ENCODE results near the gene ARF5.

The ARF5 gene

DNA sequence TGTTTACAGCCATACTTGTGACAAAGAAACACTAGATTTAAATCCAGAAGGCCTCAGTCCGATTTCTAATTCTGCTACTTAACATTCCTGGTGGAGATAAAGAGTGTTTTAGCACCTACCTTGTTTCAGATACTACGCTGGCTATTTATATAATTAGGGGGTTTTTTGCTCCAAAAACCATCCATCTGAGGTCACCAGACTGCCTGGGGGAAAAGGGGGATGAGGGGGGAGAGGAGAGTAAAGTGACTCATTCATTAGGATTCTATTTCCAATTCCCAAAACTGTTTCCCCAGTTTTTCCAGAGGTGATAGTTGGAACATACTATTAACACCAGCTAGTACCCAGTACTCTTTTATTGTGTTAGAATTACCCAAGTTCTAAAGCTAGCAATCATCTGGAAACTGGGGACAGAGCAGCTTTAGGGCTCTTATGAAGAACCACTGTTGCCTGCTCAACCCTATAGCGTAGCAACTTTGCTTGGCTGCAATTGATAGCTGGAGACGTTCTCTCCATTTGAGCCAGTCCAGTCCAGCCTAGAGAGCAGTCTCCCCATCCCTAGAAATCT, 9.4 kb upstream of the ARF5 start:
- TF ChIP-seq, protein P1, sequence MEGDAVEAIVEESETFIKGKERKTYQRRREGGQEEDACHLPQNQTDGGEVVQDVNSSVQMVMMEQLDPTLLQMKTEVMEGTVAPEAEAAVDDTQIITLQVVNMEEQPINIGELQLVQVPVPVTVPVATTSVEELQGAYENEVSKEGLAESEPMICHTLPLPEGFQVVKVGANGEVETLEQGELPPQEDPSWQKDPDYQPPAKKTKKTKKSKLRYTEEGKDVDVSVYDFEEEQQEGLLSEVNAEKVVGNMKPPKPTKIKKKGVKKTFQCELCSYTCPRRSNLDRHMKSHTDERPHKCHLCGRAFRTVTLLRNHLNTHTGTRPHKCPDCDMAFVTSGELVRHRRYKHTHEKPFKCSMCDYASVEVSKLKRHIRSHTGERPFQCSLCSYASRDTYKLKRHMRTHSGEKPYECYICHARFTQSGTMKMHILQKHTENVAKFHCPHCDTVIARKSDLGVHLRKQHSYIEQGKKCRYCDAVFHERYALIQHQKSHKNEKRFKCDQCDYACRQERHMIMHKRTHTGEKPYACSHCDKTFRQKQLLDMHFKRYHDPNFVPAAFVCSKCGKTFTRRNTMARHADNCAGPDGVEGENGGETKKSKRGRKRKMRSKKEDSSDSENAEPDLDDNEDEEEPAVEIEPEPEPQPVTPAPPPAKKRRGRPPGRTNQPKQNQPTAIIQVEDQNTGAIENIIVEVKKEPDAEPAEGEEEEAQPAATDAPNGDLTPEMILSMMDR (IDR thresholded peaks at IDR 0.05; ENCODE audit: borderline replicate concordance, control extremely low read depth, extremely low read depth, insufficient read depth, missing control alignments): no peak
- in situ Hi-C loops (cut with MboI; ENCODE audit: low sequenced_read_pairs, unreplicated experiment): no loop called here
- DNase-seq (ENCODE audit: low spot score): no peak

DNA sequence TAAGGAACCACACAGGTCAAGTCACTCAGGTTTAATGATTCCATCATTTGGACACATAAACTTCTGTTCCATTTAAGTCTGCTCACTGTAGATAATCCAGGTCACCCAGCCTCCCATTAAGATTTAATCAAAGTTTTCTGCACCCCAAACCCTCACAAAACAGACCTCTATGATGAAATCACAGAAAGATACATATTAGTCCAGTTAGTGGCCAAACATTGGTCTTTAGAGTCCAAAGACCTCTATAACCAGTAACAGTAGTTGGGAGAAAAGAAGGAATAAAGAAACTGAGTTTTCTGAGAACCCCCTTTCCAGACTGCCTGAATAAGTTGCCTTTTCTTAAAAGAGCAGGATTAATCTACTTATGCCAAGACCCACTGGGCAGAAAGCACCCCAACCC, 7.6 kb upstream of the ARF5 start:
- TF ChIP-seq, protein P1 (IDR thresholded peaks at IDR 0.05; ENCODE audit: borderline replicate concordance, control extremely low read depth, extremely low read depth, insufficient read depth, missing control alignments): no peak
- no peak for DNase-seq (ENCODE audit: low spot score)
- in situ Hi-C loops (cut with MboI; ENCODE audit: low sequenced_read_pairs, unreplicated experiment): no loop called here

DNA sequence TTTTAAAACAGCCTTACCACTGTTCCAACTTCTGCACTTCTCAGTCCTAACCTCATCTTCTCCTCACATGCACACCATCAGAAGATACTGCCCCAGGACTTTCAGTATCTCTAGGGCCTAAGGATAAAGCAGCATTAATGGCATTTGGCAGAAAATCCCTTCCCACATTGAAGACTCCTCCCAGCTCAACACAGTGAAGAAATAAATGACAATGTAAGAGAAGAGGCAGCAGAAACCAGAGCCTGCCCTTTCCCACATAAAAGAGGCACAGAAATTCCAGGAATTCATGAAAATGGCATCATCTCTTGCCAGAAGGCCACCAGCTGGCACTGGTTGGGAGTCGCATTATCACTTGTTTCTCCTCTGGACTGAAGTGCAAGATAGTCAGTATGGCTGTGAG, 6.5 kb upstream of the ARF5 start:
- DNase-seq (ENCODE audit: low spot score): no peak
- in situ Hi-C loops (cut with MboI; ENCODE audit: low sequenced_read_pairs, unreplicated experiment): no loop called here

DNA sequence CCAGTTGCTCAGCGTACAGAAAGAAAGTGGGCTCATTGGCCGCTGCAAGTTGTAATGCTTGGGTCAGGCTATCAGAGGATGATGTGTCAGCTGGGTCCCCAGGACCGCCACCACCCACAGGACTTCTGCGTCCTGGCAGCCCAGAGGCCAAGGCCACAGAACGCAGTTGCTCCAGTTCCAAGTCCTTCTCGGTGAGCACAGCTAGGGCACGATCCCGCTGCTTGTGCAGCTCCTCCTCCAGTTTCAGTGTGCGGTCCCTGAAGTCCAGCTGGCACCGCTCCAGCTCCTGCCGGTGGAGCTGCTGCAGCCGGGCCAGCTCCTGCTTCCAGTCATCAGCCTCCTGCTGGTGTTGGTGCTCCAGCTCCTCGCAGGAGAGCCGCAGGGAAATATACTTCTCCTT, 5.8 kb upstream of the ARF5 start:
- DNase-seq (ENCODE audit: low spot score): no peak
- TF ChIP-seq, protein P1 (IDR thresholded peaks at IDR 0.05; ENCODE audit: borderline replicate concordance, control extremely low read depth, extremely low read depth, insufficient read depth, missing control alignments): no peak
- in situ Hi-C loops (cut with MboI; ENCODE audit: low sequenced_read_pairs, unreplicated experiment): no loop called here

More for the DNA sequence above, 6.5 kb upstream of the ARF5 start:
- TF ChIP-seq, protein P1 (IDR thresholded peaks at IDR 0.05; ENCODE audit: borderline replicate concordance, control extremely low read depth, extremely low read depth, insufficient read depth, missing control alignments): no peak

DNA sequence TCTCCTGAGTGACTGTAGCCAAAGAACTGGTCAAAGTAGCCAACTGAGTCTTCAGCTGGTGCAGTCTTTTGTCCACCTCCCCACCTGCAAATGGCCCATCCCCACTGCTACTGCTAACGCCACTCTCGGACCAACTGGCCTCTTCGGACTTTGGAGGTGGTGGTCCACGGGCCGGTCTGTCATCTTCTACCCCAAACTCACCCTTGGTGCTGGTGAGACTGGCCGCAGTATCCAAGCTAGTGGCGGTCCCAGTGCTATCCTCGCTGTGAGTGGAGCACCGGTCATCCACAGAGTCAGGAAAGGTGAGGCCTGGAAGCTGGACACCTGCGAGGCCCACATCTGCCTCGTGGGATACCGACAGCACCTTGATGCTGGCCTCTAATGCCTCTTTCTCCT, 3.6 kb upstream of the ARF5 start:
- in situ Hi-C loops (cut with MboI; ENCODE audit: low sequenced_read_pairs, unreplicated experiment): no loop called here
- TF ChIP-seq, protein P1 (IDR thresholded peaks at IDR 0.05; ENCODE audit: borderline replicate concordance, control extremely low read depth, extremely low read depth, insufficient read depth, missing control alignments): no peak
- DNase-seq (ENCODE audit: low spot score): no peak

DNA sequence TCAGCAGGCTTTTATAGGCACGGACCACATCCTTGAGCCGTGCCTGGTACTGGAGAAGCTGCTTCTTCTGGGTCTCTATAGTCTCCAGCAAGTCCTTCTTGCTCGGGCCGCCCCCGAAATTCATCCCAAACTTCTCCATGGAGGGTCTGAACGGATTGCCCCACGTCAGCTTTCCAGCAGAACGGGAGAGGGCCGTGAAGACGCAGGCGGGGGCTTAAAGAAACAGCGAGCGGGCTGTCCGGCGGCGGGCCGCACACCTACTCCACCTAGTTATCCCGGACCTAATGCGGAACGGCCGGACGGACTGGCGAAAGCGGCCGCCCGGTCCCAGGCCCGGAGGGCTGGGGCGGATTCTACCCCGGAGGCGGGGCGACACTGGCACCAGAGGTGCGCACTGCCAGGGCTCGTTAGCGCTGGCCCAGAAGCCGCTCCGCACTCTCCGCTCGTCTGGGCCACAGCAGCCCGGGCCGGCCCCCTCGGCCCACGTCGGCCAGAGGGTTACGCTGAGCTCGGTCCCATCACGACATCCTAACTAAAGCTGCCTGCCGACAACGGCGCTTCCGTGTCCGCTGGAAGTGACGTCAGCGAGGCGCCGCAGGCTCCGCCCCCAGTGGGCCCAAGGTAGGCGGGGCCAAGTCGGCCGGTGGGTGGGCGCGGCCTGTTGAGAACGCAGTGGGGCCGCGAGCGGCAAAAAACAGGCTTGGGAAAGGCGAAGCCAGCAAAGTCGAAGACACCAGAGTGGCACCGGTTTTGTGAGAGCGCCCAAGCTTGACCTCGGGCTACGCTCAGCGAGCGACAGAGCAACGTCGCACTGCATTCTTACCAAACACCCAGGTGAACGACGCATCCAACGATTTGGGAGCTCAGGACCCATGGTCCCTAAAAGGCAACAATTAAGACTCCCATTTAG, 2.9 kb upstream of the ARF5 start, which contains the start of gene GCC1:
GCC1 (minus strand) TSS at position 553 of the 910 bp plus-strand sequence; CDS start at position 139, 414 bp downstream.
- DNase-seq (ENCODE audit: low spot score): peak; percentile 95
- TF ChIP-seq, protein P1 (IDR thresholded peaks at IDR 0.05; ENCODE audit: borderline replicate concordance, control extremely low read depth, extremely low read depth, insufficient read depth, missing control alignments): no peak
- in situ Hi-C loops (cut with MboI; ENCODE audit: low sequenced_read_pairs, unreplicated experiment): no loop called here

All from GM13976 (cell line).